Islet precursor cell (in vitro differentiated cells): ENCODE data around the gene LTBP1.
A peak's percentile ranks its signal among the peaks of the same experiment; 100 is the strongest.

Source experiments
- DNase-seq: peaks from one replicate; pipeline ENCODE4 v3.0.0-alpha.2; 2018

LTBP1 gene

DNA sequence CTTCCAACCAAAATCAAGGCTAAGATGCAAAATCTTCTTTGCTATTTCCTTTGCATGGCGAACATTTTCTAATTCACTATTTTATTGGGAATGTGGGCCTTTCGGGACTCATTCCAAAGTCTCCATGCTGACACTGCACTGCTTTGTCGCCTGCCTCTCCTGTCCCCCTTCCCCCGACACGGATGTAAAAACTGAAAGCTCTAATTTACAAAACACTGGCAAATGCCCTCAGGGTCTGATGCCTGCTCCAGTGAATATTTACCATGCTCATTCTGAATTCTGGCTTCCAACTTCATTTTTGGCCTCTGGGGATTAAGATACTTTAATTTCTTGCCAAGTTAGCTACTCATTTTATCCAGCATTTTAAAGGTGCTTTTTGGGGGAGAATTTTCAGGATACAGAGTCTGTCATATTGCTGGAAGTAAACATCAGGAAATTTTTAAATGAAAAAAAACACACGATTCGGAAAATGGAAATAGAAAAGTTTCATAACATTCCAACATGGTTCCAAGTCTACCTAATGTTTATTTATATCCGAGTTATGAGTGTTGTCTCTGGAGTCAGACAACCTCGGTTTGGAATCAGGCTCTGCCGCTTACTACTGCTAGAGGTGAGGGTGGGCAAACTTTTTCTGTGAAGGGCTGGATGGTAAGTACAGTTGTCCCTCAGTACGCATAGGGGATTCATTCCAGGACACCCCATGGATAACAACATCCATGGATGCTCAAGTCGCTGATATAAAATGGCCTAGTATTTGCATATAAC is 14.6 kb upstream of the LTBP1 start:
- DNase-seq: no peak

GRCh38 chr2:32932825-32933755 is 13.7 kb upstream of the LTBP1 start:
- peak; percentile 61 for DNase-seq

- no peak for DNase-seq
These were observed 13.0 kb upstream of the LTBP1 start for GRCh38 chr2:32933756-32934095.

DNA sequence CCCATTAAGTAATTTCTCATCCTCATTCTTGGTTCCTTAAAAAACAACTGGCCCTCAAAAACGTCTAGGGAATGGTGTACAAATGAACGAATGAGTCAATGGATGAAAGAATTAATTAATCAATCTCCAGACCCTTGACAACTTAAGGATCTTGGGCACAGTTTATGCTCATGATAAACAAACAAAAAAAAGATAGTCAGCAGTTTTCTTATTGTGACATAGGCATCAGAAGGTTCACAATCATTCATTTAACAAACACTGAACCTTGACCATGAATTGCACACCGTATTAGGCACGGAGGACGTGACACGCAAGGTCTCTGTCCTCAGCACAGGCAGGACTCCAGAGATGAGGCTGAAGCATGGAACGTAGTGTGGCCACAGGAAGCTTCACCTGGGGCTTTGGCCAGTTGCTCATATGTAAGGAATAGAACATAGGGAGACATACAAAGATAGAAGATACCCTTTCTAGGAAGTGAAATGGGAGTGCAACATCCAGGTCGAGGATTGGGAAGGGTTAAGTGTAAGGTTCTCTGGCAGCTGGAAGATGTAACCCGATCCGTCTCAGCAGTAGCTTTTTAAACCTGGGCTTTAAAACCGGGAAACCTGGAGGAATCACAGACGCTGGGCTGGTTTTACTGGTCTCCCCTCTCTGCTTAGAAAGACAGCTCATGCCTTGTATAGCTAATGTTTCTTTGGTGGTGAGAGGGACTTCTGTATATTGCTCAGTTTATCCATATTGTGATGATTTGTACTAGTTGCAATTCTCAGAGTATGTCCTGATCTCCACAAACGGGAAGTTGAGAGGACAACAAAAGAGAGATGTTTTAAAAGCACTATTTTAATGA is 8.9 kb upstream of the LTBP1 start:
- peak; percentile 87 for DNase-seq

GRCh38 chr2:32938934-32939333 is 7.8 kb upstream of the LTBP1 start:
- no peak for DNase-seq

DNA sequence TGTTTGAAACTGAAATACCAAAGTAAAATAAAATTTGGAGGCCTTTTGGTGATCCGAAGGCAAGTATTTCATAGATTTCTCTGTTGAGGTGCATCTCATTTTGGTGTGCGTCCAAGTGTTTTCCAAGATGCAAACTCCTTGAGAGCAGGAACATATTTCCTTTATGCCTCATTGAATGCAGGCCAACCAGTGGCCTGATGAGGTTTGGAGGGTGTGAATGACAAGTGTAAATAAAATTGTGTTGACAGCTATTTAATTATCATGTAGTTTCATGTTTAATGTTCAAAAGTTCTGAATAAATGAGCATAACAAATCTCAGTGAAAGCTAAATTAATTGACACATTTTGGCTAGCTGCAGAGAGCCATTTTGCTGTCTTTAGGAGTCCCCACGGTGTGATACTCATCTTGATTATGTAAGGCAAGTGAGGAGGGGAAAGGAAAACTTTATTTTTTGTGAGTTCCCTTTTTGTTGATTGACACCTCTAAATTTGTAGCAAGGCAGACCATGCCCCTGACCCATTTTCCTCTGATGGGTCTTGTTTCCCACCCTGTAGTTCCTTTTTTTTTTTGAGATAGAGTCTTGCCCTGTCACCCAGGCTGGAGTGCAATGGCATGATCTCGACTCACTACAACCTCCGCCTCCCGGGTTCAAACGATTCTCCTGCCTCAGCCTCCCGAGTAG is 6.3 kb upstream of the LTBP1 start:
- no peak for DNase-seq

GRCh38 chr2:32941944-32942690 is 4.6 kb upstream of the LTBP1 start:
- DNase-seq: no peak

- DNase-seq: no peak
These were observed 3.8 kb upstream of the LTBP1 start for GRCh38 chr2:32942793-32943485.

- no peak for DNase-seq
These were observed 1.5 kb upstream of the LTBP1 start for GRCh38 chr2:32945286-32945685.

DNA sequence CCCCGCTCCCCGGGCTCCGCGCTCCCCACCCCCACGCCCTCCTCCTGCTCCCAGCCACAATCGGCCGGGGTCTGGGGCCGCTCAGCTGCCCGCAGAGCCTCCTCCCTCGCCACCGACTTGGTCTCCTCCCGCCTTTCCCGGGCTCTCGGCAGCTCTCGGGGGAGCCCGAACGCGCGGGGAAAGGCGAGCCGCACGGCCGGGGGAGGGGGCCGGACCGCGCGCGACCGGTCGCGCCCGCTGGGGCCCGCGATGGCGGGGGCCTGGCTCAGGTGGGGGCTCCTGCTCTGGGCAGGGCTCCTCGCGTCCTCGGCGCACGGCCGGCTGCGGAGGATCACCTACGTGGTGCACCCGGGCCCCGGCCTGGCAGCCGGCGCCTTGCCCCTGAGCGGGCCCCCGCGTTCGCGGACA is 327 bp downstream of the LTBP1 start:
- no peak for DNase-seq

- peak; percentile 86 for DNase-seq
These were observed 861 bp downstream of the LTBP1 start for GRCh38 chr2:32947484-32948143.

DNA sequence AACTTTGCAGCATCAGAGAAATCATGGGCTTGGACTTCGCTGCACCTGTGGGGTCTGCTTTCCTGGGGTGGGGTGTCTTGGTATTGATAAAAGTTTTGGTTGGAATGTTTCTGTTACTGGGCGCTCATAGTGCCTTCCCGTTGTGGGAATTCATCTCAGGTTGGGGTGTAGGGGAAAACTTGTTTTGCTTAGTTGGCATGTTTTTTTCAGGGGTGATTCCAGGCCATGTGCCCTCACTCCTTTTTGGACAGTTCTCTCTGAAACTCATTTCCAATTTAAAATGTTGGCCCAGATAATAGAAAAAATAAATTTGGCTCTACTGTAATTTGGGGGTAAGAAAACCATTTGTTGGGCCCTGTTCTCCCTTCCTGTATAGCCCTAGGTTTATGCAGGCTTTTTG is 1.5 kb downstream of the LTBP1 start:
- no peak for DNase-seq

DNA sequence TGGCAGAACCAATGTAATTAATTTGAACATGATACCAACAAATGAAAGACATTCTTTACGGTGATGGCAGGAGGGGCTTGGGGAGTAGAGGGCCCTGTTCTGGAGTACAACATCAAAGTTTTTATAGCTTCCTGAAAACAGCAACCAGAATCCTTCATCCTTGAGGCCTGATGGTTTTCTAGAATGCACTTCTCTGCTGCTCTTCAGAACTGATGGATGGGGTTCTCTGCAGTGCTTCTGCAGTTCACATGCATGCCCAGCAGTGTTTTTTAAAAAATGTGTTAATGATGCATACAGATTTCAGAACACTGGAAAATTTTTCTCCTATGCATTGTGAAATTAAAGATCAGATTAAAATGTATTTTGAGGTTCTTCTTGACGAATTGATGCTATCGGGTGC is 2.5 kb downstream of the LTBP1 start:
- no peak for DNase-seq

- DNase-seq: no peak
These were observed 4.9 kb downstream of the LTBP1 start for GRCh38 chr2:32951672-32952071.

- DNase-seq: no peak
These were observed 6.2 kb downstream of the LTBP1 start for GRCh38 chr2:32952761-32953476.

DNA sequence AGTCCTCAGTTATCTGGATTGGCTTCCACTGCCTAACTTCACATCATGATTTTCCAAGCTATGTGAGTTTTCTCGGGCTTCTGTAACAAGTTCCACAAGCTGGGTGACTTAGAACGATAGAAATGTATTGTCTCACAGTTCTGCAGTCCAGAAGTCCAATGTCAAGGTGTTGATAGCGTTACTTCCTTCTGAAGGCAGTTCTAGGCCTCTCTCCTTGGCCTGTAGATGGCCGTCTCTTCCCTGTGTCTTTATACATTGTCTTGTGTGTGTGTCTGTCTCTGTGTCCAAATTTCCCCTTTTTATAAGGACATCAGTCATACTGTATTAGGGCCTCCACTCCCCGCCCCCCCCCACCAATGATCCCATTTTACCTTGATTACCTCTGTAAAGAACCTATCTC is 7.5 kb downstream of the LTBP1 start:
- no peak for DNase-seq

- DNase-seq: no peak
These were observed 12.1 kb downstream of the LTBP1 start for GRCh38 chr2:32958821-32959220.

- DNase-seq: no peak
These were observed 13.5 kb downstream of the LTBP1 start for GRCh38 chr2:32960238-32960637.

DNA sequence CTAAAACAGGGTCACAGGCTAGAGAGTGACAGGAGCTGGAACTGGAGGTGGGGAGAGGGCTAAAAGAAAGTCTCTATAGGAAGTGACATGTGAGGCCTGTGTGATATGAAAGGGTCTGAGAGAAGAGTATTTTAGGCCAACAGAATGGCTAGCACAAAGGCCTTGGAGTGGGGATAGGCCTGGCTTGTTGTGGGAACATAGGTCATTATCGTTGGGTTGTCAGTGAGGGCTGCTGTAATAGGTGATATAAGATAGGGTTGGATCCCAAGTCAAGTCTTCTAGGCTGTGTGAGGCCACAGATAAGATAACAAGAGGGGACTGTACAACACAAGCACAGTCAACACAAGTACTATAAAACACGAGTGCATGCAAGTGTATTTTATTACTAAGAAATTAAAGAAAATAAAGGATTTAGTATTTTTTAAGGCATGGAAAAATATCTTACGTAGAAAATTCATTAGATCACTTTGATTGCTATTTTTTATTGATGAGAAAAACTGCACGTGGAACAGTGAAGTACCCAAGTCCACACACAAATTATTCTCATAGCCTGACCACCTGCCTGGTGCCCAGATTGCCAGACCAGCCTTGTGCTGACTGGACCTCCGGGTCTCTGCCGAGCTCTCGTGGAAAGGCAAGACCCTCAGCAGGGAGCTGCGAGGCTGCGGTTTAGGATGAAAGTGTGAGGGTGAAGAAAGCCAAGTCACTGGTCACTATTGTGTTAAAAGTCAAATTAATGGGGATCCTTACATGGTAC is 14.1 kb downstream of the LTBP1 start:
- no peak for DNase-seq
